ENCODE measurements around the gene AKAP13. TPM values are rescaled to one million over a fixed set of nuclear protein-coding genes. Genes with fewer than 3 reads are reported as not detected.

AKAP13 gene
- total RNA-seq, 1 donor from 2014 or later = 450 TPM

DNA sequence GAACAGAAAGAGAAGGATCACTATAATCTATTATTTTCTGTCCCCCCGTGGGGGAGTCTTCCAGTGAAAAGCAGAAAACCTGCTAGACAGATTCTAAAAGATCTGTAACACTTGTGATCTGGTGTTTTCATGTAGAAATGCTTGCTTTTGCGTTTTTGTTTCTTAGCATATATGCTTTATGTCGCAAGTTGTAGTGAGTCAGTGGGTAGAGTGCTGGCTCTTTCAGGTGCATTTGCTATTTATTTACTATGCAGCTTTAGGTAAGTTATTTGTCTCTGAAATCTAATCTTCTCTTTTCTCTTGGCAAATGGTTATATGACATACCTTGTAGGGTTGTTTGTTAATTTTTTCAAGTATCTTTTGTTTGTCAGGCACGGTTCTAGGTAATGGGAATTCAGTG lies 9.4 kb downstream of the AKAP13 start:
- Histone ChIP-seq H3K4me1 (peaks cover 12% of the 10 kb centered on the region), H3K27me3 (no peaks in the 10 kb centered on the region), H3K36me3 (no peaks in the 10 kb centered on the region), H3K27ac (no peak overlapping the region), H3K9me3 (no peaks in the 10 kb centered on the region), H3K4me3 (no peak overlapping the region)
- TF ChIP-seq, protein P1, sequence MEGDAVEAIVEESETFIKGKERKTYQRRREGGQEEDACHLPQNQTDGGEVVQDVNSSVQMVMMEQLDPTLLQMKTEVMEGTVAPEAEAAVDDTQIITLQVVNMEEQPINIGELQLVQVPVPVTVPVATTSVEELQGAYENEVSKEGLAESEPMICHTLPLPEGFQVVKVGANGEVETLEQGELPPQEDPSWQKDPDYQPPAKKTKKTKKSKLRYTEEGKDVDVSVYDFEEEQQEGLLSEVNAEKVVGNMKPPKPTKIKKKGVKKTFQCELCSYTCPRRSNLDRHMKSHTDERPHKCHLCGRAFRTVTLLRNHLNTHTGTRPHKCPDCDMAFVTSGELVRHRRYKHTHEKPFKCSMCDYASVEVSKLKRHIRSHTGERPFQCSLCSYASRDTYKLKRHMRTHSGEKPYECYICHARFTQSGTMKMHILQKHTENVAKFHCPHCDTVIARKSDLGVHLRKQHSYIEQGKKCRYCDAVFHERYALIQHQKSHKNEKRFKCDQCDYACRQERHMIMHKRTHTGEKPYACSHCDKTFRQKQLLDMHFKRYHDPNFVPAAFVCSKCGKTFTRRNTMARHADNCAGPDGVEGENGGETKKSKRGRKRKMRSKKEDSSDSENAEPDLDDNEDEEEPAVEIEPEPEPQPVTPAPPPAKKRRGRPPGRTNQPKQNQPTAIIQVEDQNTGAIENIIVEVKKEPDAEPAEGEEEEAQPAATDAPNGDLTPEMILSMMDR (IDR thresholded peaks at IDR 0.05) = no peak
- intact Hi-C loops (cut with DNase I) = no loop called here
- no peak for DNase-seq
- ATAC-seq = no peak

DNA sequence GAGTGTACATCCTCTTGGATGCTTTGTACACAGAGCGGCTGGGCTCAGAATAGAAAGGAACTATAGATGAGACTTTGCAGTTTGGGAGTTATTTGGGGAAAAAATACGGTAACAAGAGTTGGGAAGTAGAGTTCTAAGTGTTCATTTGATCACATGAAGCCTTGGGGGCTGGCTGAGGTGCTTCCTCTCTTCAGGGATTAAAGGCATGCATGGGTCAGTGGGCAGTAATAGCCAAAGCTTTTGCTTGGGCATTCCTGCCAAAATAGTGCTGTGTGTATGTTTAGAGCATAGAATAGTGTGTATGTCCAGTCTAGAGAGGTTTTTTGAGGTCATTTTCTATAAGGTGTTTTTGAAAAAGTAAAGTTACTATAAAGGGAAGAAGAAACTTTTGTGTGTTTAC lies 12.8 kb downstream of the AKAP13 start:
- ATAC-seq (no peak), DNase-seq (no peak)
- H3K9me3 ChIP-seq = no peaks in the 10 kb centered on the region
- peaks cover 26% of the 10 kb centered on the region for H3K4me1 ChIP-seq
- TF ChIP-seq, protein P1 (IDR thresholded peaks at IDR 0.05) = no peak
- no peaks in the 10 kb centered on the region for H3K27me3 ChIP-seq
- H3K27ac ChIP-seq = no peak overlapping the region
- intact Hi-C loops (cut with DNase I) = no loop called here
- no peak overlapping the region for H3K4me3 ChIP-seq
- no peaks in the 10 kb centered on the region for H3K36me3 ChIP-seq

- TF ChIP-seq, protein P1 (IDR thresholded peaks at IDR 0.05) = no peak
- H3K4me3 ChIP-seq = no peak overlapping the region
- no peaks in the 10 kb centered on the region for H3K9me3 ChIP-seq
- peak overlapping the region; percentile 4 for H3K27ac ChIP-seq
- H3K27me3 ChIP-seq = no peaks in the 10 kb centered on the region
- DNase-seq (no peak), ATAC-seq (no peak)
- intact Hi-C loops (cut with DNase I) = no loop called here
- no peaks in the 10 kb centered on the region for H3K36me3 ChIP-seq
- peaks cover 27% of the 10 kb centered on the region for H3K4me1 ChIP-seq
Measured at GRCh38 chr15:85394554-85395333, 14.3 kb downstream of the AKAP13 start.

DNA sequence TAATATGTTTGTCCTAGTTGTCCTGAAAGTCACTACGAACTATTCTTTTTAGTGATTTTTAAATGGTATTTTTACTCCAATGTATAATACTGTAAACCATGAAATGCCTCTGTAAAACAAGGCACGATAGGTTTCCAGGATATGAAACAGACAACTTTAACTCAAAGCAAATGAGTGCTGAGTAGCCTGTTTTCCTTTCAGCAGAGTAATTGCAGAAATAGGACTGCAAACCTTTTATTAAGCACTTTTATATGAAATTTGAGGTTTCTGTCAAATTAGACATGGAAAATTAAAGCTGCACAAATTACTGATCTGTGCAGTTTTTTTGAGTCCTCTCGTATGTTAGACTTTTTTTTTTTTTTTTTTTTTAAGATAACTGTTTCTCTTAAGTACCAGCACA lies 16.2 kb downstream of the AKAP13 start:
- no peaks in the 10 kb centered on the region for H3K9me3 ChIP-seq
- no peak overlapping the region for H3K27ac ChIP-seq
- H3K4me3 ChIP-seq = no peak overlapping the region
- TF ChIP-seq, protein P1 (IDR thresholded peaks at IDR 0.05) = no peak
- no peak for ATAC-seq
- H3K27me3 ChIP-seq = no peaks in the 10 kb centered on the region
- intact Hi-C loops (cut with DNase I) = no loop called here
- peaks cover 35% of the 10 kb centered on the region for H3K4me1 ChIP-seq
- H3K36me3 ChIP-seq = no peaks in the 10 kb centered on the region
- no peak for DNase-seq

GRCh38 chr15:85397151-85397550 lies 16.7 kb downstream of the AKAP13 start:
- TF ChIP-seq, protein P1 (IDR thresholded peaks at IDR 0.05) = no peak
- no peaks in the 10 kb centered on the region for H3K36me3 ChIP-seq
- H3K4me1 ChIP-seq = peaks cover 41% of the 10 kb centered on the region
- intact Hi-C loops (cut with DNase I) = no loop called here
- no peaks in the 10 kb centered on the region for H3K9me3 ChIP-seq
- DNase-seq = no peak
- ATAC-seq = no peak
- no peak overlapping the region for H3K27ac ChIP-seq
- no peak overlapping the region for H3K4me3 ChIP-seq
- H3K27me3 ChIP-seq = no peaks in the 10 kb centered on the region
